ENCODE results near the gene CEP131.

The CEP131 gene

DNA sequence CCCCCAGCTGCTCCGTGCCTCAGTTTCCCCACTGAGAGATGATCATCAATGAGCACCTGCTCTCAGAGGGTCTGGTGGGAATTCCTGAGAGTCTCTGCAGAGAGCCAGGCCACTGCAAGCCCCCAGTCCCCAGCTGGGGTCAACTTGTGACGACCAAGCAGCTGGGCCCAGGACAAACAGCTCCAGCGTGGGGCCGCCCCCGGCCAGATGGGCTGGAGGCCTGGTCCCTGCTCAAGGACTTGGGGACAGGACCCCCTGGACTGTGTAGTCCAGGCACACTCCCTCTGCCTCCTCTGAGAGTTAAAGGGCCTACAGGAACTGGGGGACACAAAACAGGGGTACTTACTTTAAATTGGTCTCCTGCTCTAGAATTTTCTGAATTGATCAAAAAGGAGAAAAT, 40.2 kb downstream of the CEP131 start:
- no peak for DNase-seq

DNA sequence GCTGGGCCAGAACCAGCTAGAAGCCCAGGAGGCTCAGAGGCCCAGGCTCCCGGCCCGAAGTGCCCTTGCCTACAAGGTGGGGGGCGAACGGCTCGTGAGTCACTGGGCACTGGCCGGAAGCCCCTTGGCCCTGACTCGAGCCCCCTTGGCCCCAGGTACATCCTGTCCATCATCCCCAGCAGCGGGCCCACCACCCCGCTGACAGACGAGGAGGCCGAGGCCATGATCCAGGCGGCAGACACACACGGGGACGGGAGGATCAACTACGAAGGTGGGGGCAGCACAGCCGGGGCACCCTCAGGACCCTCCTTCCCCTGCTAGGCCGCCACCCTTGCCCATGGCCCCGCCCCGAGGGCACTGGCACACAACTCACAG, 41.0 kb downstream of the CEP131 start:
- no peak for DNase-seq

DNA sequence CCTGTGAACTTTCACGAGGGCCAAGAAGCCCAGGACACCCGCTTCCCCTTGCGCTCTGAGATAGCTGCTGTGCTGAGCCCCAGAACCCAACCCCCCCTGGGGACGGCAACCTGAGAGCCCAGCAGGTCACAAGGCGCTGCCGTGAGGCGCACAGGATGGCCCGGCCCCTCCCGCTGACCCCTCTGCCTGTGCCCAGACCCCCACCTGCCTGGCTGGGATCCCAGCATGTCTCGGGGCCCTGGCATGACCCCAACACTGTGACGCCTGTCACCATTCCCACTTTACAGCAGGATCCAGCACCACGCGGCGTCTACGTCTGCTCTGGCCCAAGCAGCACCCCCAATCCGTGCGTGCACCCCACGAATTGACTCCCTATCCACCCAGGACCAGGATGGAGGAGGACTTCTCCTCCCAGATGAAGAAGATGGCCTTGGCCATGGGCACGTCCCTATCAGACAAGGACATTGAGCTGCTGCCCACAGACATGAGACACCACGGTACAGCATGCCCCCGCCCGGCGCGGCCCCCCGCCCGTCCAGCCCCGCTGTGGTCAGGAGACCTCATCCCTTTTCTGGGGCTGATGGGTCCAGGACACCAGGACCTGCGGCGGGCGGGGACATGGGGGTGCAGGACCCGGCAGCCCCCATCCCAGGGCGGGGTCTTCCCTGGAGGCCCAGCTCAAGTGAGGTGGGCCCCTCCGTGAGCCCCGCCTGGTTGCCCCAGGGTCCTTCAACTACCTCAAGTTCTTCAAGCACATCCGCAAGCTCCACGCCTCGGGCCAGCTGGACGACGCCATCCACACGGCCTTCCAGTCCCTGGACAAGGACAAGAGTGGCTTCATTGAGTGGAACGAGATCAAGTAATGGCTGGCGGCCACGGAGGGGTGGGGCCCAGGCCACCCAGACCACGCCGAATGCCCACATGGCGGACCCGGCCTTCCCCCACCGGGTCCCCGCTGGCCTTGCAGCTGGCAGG, 41.6 kb downstream of the CEP131 start:
- DNase-seq, result no peak

DNA sequence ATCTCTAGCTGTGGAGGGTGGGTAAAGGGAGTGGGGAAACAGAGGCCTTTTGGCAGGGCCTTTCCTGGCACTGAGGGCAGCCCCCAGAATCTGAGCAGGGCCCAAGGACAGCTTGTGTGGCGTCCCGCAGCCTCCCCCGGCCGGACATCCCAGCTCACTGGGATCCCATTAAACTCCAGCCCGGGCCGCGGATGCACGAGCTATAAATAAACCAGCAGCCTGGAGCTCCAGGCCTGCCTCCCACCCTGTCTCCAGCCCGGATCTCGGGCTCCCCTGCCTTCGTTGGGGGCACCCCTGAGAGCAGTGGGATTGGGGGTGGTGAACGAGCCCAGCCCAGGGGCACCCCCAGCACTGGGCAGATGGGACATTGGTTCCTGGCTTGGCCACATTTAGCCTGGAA, 42.9 kb downstream of the CEP131 start:
- no peak for DNase-seq

DNA sequence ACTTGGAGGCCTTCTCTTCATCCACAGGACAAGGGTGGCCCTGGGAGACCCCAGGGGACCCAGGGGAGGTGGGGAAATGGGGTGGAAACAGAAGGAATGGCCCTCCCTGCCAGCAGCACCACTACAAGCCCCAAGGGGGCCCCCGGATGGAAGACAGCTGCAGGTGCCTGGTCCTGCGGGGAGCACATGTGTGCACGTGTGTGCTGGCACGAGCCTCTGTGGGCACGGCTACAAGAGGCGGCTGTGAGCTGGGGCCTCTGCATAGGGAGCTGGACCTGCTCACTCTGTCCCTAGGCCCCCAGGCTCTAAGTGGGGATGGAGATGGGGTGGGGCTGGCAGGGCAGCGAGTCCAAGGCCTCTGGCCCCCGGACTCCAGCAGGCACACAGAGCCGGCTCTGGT, 43.5 kb downstream of the CEP131 start:
- no peak for DNase-seq

DNA sequence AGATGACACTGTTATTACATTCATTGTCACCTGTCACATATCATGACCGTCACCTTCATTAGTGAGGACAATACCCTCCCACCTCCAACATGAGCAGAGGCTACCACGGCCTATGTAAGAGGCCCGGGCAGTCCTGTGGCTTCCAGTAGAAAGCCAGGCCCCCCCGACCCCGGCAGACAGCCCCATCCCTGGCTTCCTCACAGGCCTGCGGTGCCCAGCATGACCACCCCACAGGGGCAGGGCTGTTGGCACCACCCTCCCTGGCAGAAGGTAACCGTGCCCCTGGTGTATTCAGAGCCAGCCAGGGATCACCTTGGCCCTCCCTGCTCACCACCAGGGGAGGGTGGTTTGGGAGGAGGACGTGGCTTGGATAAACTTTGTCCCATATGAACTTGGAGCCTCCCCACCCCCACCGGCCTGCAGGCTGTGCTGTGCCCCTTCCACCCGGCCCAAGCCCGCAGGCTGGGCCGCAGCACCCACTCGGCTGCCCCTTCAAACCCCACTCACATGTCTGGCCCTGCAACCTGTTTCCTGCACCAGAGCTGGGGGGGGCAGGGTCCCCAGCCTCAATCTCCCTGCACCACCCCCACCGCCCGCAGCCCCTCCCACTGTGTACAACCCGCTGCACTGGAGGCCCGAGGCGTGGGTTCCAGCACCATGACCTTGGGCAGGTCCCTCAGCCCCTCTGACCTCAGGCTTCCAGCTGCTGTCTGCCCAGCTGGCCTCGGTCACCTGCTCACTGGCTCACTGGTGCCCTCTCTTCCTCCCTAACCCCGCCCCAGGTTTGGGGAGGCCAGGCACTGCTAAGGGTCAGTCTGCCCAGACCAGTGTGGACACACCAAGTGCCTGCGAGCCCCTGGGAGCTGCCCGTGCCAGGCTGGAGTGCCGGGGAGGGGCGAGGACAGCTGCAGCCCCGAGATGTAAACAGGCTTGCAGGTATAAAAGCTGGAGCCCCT, 44.4 kb downstream of the CEP131 start:
- no peak for DNase-seq

DNA sequence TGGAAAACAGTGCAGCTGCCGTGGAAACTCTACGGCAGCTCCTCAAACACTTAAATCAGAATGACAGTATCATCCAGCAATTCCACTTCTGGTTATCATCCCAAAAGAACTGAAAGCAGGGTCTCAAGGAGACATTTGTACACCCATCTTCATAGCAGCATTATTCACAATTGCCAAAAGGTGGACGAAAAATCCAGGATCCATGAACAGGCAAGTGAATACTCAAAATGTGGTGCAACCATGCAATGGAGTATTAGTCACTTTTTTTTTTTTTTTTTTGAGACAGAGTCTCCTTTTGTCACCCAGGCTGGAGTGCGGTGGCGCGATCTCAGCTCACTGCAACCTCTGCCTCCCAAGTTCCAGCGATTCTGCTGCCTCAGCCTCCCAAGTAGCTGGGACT, 46.1 kb downstream of the CEP131 start:
- no peak for DNase-seq

DNA sequence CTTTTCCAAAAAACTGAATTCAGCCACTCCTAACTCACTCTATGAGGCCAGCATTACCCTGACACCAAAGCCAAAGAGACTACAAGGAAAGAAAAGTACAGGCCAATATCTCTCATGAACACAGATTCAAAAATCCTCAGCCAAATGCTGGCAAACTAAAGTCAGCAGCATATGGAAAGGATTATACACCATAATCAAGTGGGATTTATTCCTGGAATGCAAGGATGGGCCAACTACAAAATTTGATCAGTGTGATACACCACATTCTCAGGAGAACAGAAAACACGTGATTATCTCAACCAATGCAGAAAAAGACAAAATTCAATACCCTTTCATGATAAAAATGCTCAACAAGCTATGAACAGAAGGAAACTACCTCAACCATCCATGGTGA, 49.0 kb downstream of the CEP131 start:
- DNase-seq, result no peak

DNA sequence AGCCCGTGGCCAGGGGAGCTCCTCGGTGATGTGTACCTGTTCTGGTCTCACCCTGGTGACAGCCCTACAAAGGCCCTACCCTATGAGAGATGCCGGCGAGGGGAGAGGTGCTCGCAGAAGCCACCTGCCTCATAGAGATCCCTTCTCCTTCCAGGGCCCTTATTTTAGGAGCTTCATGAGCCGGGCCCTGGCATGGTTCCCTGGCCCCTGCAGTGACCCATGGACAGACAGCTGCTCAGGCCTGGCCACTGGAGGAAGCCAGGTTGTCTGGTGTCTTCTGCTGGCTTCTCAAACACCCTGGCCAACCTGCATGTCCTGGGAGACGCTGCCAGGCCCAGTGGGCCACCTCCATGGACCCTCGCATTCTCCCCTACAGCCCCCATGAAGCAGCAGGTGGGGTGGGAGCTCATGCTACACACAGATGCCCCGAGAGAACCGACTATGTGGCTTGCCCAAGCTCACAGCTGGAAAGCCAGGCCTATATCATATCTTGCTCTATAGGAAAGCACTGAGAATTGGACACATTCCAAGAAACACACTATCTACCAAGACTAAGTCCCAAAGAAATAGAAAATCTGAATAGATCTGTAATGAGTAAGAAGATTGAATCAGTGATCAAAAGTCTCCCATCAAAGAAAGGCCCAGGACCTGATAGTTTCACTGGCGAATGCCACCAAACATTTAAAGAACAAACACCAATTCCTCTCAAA, 49.6 kb downstream of the CEP131 start:
- DNase-seq, result no peak

DNA sequence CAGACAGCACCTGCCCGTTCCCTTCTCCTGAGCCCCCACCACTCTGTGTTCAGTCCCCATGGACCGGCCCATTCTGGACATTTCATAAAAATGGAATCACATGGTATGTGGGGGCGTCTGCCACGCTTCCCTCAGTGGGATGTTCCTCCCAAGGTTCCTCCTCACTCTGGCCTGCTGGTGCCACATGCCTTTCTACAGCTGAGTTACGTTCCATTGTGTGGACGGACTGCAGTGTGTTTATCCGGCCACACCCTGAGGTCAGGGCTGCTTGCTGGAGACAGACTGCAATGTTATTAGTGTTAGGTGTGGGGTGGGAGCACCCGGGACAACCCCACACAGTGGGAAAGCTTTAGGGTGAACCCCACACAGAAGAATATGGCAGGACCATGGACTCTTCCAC, 50.8 kb downstream of the CEP131 start:
- DNase-seq, result no peak

DNA sequence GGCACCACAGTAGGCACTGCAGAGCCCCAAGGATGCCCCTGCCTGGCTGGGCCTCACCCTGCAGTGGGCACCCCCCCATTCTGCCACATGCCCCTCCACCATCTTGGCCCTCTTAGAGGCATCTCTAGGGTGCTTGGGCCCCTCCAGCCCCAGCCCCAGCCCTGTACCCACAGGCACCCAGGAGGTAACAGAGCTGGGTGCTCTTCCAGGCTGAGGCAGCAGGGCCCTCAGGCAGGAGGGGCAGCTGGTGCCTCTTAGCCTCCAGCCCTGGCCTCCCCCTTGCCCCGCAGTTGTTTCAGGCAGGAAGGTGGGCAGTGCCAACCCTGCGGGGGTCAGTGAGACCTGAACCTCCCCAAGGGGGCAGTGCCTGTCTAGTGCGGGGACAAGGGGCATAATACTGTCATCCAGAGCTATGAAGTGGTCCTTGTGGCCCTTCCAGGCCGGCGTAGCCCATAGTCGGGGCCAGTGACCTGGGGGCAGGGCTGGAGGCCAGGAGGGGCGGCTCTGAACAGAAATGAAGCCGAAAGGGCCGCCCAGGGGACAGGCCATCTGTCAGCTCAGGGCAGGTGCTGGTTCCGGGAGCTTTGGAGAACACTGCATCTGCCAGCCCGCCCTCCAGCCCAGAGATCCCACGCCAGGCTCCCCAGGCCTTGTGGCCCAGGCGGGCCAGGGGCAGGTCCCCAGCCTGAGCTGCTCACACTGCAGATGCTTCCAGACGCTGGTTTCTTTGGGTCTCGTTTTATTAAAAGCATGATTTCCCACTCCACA, 51.9 kb downstream of the CEP131 start:
- DNase-seq, result no peak

DNA sequence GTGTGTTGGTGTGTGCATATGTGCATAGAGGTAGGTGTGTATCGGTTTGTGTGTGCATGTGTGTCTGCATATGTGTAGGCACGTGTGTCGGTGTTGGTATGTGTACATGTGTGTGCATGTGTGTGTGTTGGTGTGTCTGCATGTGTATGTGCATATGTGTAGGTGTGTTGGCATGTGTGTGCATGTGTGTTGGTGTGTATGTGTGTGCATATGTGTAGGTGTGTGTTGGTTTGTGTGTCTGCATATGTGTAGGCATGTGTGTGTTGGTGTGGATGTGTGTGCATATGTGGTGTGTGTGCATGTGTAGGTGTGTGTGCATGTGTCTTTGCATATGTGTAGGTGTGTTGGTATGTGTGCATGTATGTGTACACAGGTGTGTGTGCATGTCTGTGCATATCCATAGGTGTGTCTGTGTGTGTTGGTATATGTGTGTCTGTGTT, 52.9 kb downstream of the CEP131 start:
- no peak for DNase-seq

DNA sequence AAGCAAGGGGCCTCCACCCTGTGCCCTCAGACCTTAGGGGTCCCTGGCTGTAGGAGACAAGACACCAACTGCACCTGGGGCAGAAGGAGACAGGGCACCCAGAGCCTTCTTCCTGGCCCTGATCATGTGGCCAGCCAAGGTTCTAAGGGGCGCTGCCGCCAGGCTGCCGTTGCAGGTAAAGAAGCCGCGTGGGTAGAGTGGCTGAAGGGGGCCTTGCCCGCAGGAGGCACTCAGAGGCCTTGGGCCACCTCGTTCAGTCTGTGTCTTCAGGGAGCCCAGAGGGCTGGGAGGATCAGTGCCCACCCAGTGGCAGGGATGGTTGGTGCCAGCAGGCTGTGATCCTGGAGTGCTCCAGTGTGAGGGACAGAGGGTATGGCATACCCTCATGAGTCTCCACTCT, 55.1 kb downstream of the CEP131 start:
- no peak for DNase-seq

DNA sequence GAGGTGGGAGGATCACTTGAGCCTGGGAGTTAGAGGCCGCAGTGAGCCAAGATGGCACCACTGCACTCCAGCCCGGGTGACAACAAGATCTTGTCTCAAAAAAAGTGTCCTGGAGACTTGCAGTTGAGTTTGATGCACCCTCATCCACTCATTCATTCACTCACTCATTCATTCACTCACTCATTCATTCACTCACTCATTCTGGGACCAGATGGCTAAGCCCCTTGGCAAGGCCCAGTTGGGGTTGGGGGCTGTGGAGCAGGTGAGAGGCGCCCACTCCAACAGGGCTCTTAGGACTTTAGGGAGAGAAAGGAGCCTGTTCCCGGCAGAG, 55.6 kb downstream of the CEP131 start:
- DNase-seq, result no peak

DNA sequence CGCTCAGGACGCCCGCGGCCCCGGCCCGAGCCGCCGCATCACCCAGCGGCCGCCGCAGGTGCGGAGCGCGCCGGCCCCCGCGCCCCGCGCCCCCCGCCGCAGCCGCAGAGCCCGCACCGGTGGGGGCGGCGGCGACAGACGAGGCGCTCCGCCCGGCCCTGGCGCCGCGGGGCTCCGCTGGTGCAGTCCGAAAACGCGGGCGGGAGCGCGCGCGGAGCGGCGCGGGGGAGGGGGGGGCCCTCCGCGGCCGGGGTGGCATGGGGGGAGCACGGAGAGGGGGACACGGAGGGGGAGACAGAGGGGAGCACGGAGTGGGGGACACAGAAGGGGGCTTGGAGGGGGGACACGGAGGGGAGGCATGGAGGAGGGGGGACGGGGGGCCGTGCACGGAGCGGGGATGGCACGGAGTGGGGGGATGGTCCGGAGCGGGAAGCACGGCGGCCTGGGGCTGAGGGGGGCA, 56.7 kb downstream of the CEP131 start, which contains the start of gene AATK:
Gene AATK (minus strand): TSS at position 189 of the 460 bp plus-strand sequence. CDS start 229 bp downstream, outside the sequence.
- DNase-seq, result no peak

DNA sequence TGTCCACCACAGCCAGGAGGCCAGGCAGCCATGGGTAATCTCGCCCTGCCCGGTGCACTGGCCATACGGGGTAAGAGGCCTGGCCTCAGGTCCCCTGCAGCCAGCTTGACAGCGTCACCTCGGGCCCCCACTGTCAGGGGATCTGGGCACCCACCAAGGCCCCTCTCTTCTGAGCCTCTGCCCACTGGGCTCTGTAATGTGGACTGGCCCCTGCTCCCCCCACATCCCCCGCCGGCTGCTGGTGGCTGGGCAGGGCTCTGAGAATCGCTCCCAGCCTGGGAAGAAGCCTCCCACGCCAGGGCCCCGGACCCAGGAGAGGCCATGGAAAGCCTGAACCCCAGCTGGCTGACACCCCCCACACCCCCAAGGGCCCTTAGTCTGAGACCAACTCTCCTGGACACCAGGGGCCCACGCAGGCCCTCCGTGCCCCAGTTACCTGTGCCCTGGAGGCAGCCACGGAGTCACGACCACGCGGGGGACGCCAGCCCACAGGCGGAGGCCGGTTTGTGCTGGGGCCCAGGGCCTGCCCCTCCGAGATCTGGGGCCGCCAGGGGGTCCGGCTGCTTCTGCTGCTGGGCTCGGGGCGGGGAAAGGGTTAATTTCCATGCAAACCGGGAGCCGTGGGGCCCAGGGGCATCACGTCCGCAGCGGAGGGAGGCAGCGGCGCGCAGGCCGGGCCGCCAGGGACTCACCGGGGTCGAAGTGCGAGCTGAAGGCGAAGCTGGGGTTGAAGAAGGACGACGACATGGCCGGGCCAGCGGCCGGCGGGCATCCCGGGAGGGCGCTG, 57.3 kb downstream of the CEP131 start, which contains the start of gene PVALEF:
Gene PVALEF (plus strand): TSS at position 262 of the 787 bp plus-strand sequence. CDS start 15,720 bp downstream, outside the sequence.
- DNase-seq, result no peak

DNA sequence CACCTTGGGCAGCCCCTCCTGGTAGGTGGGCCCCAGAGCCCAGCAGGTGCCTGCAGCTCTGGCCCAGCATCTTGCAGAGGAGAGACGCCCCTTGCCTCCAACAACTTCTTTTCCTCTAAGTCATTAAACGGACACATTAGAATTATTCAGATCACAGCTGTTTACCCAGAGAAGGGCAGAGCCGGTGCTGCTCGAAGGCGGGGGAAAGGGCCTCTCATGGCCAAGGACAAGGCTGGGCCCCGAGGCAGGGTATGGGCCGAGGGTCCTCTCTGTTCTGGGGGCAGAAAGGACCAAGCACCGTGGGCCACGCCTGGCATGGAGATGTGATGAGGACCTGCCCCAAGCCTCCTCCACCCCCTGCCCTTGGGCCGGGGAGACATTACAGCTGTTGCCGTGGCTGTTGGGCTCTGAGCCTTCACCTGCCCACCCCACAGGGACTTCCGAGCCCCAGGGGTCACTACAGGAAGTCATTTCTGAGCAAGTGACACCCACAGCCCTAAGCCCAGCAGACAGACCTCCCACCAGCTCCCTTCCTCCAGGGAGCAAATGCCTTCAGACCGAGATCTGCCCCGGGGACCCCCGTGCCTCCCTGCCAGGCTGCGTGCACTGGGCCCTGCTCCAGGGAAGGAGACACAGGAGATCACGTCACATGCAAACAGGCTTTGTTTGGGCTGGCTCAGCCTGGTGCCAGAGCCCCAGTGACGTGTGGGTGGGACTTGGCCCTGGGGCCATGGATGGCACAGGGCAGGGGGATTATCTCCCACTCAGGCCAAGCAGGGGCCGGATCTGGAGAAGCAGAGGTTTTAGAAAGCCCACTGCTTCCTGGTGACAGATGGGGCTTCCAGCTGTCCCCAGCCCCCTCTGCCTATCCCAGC, 58.2 kb downstream of the CEP131 start:
- no peak for DNase-seq

DNA sequence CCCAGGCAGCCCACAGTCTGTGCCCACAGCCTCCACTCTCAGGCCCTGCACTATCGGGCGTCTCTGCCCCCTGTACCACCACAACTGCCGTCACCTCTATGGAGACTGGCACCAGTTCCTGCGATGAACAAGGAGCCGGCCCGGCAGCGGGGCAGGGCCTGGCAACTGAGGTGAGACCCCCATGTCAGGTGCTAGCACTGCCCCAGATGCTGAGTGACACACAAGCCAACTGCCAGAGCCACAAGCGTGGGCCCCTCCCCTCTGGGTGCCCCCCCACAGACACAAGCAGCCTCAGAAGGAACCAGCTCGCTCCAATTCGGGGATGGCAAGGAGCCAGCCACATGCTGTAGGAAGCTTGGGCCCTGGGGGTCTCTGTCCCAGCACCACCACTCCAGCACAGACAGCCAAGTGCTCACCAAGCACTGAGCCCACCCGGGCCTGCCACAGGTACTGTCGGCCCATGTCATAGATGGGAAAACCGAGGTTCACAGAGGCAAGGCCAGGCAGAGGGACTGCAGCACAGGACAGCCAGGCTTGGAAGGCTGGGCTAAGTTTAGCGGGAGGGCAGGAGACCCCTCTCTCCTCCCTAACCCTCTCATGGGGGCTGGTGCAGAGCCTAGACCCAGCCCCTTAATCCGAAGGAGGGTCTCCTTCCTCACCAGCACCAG, 58.9 kb downstream of the CEP131 start:
- DNase-seq, result no peak

DNA sequence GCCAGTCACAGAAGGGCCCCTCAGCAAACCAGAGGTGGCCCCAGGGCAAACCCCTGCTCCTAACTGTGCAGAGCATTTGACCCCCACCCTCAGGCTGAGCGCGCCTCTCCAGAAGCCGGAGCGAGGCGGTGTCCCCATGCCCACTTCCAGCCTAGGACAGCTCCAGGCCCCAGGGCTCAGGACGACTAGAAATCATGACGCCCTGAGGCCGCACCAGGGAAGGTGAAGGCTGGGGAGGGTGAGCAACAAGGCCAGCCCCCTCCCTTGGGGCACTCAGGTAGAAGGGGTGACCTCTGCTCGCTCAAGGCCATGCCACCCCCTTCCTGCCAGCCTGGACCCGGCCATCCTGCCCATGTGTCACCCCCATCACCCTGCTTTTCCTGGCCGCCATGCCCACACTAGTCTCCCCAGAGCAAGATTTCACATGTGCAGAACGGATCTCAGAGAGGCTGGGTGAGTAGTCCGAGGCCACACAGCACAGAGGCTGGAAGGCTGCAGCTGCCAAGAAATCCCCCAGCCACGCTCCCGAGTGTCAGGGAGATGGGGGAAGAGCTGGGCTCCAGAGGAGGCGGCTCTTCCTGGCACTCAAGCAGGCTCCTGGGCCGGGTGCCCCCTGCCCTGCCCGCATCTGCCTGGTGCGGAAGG, 59.6 kb downstream of the CEP131 start:
- no peak for DNase-seq

All from NCI-H2029 treated with DMSO at 0.1 percent for 48 hours (cell line).